Activated CD4-positive, CD25-positive, alpha-beta regulatory T cell treated with anti-CD3 and anti-CD28 coated beads, Interleukin-2, amount 50 U/mL, for 72 hours (primary cell): ENCODE data around the gene P2RY11.

ENCODE experiments used
- DNase-seq: peaks from one replicate; pipeline ENCODE4 v3.0.0; 2021

P2RY11 gene

DNA sequence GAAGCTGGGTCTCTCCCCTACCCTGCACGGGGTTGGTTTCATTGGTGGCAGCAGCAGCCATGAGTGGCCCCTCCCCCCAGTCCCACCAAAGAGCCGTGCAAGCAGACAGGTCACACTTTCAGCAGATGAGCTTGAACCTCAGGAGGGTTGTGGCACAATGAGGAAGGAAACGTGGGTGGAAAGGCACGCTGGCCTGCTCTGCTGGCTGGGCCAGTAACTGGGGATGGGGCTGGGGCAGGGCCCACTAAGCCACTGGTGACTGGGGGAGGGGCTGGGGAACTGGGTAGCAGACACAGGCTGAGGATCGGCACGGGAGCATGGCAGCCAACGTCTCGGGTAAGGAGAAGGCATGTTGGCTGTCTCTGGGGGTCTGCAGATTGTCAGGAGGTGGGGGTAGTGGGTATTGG is at the start of gene P2RY11:
Gene P2RY11, plus strand, starts transcription at position 289 of the 407 bp plus-strand sequence. Its CDS starts 29 bp downstream, at position 318.
- DNase-seq: no peak

DNA sequence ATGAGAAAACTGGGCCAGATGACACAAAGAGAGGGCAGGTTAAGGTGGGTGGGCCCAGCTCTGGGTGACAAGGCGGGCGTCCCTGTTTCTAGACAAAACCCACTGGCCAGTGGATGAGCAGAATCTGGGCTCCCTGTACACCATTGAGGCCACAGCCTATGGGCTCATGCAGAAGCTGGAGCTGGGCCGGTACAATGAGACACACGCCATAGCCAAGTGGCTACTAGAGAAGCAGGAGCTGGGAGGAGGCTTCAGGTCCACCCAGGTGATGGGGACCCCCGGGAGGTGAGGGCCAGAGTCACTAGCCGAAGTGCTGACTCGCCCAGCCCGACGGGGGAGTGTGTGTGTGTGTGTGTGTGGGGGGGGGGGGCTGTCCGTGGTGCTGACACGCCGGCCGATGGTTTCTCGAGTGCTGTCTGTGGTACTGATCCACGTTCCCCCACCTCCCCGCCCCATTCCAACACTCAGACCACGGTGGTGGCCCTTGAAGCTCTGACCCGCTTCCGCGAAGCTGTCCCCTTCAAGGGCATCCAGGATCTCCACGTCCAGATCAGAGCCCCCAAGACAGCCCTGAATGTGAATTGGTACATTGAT is 49.7 kb upstream of the P2RY11 start:
- DNase-seq: no peak

GRCh38 chr19:10068205-10068604 is 43.3 kb upstream of the P2RY11 start:
- DNase-seq: no peak

DNA sequence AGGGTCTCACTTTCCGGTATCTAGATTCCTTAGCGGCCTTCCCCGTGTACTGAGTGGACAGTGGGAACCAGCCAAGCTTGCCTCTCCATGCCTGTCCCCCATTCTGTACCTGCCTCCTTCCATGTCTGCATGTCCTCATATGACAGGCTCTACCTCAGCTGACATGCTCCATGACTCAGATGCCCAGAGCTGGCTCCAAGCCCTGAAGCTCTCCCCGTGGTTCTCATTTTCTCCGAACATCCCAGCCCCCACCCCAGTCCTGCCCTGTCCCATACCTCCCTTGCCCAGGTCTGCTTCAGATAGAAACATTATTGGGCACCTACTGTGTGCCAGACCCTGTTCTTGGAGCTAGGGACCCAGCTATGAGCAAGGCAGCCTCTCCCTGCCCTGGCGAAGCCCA is 42.4 kb upstream of the P2RY11 start:
- DNase-seq: no peak

GRCh38 chr19:10070730-10071446 is 40.6 kb upstream of the P2RY11 start:
- no peak for DNase-seq

- DNase-seq: no peak
These were observed 37.3 kb upstream of the P2RY11 start for GRCh38 chr19:10074153-10074552.

GRCh38 chr19:10076535-10076934 is 35.0 kb upstream of the P2RY11 start:
- no peak for DNase-seq

DNA sequence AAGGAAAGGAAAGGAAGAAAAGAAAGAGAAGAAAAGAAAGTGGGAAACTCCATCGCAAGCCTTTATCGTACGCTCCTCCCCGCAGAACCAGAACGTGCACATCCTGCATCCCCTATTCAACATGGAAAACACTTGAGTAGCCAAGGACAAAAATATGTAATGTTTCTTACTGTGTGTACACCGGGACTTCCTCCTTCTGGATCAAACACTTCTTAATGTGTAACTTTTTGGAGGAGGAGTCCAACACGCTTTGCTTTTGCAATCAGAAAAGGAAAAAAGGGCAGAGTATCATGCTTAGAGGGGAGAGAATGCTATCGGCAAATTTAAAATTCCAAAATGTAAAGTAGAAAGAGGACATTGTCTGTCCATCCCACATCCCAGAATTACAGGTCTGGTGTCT is 33.2 kb upstream of the P2RY11 start:
- DNase-seq: no peak

GRCh38 chr19:10079031-10079453 is 32.5 kb upstream of the P2RY11 start:
- DNase-seq: no peak

DNA sequence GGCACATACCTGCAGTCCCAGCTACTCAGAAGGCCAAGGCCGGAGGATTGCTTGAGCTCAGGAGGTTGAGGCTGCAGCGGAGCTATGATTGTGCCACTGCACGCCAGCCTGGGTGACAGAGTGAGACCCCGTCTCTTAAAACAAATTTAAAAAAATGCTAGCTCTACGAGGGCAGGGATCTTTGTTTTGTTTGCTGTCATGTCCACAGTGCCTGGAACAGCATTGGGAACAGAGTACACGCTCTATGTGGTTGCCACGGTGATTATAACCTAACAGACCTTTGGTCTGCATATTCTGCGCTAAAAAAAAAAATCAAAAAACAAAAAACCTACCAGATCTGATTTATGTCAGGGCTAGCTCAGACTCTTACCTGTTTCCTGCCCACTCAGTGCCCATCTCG is 27.6 kb upstream of the P2RY11 start:
- DNase-seq: no peak

- no peak for DNase-seq
These were observed 26.7 kb upstream of the P2RY11 start for GRCh38 chr19:10084803-10085202.

- DNase-seq: peak; percentile 87
These were observed 25.6 kb upstream of the P2RY11 start, which contains the start of gene SHFL for GRCh38 chr19:10085641-10086590. TSS of gene SHFL (plus strand) at chr19:10086317. CDS start at chr19:10086428, 111 bp downstream.

GRCh38 chr19:10086591-10087192 is 24.8 kb upstream of the P2RY11 start:
- DNase-seq: no peak

GRCh38 chr19:10087296-10088061 is 24.0 kb upstream of the P2RY11 start:
- no peak for DNase-seq

- no peak for DNase-seq
These were observed 22.4 kb upstream of the P2RY11 start for GRCh38 chr19:10088949-10089554.

DNA sequence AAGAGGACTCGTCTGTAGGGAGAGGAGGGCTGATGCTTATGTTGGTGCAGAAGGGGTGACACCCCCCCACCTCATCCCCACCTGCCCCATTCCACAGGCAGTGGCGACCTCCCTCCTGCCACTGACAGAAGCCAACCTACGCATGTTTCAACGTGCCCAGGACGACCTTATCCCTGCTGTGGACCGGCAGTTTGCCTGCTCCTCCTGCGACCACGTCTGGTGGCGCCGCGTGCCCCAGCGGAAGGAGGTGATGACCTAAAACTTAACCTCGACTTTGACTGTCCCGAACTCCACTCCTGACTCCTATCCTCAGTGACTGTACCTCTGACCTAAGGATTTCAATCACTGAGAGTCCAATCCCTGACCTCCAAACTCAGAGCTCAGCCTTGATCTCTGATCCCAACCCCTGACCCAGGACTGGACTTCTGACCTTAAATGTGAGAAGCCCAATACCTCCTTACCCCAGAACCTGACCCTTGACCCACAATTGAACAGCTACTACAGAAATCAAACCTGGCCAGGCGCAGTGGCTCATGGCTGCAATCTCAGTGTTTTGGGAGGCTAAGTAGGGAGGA is 21.6 kb upstream of the P2RY11 start:
- no peak for DNase-seq

DNA sequence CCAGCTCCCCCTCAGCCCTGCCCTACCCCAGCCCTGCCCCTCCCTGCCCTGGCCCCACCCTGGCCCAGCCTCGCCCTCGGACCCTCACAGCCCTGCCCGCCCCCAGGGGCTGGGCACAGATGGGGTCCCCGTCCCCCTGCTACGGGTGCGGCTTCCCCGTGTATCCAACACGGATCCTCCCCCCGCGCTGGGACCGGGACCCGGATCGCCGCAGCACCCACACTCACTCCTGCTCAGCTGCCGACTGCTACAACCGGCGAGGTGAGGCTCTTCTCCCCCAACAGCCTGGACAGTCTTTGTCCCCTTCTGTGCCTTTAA is 20.2 kb upstream of the P2RY11 start:
- DNase-seq: no peak

- DNase-seq: no peak
These were observed 19.4 kb upstream of the P2RY11 start for GRCh38 chr19:10091895-10092641.

DNA sequence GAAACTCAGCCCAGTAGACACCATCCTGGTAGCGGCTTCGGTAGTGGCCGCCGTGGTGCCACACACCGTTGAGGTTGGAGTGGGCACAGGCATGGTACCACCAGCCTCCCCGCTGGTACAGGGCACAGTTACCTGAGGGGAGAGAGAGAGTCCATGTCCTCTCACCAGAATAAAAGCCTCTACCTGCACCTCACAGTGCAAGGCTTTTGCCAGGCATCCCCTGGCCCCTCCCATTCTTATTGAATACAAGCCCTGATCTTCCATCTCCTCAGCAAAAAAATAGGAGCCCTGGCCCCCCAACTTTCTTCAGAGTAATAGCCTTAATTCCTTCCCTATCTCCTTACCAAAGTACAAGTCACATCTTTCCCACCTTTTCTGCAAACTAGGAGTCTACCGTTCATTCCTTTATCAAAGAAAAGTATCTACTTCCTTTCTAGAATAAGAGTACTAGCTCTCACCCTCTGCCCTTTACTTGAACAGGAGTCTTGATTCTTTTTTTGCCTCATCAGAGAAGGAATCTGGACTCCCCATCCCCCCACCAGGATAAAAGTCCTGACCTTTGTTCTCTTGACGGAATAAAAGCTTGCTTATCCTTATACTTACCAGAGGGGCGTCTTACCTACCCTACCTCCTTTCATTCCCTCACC is 18.7 kb upstream of the P2RY11 start:
- no peak for DNase-seq
